ENCODE measurements around the gene AXDND1.
"Not testable (repeated sequence)": the region's sequence is repeated elsewhere in the genome, so short reads cannot be mapped to it uniquely, and the experiment has no call there.

AXDND1 gene

DNA sequence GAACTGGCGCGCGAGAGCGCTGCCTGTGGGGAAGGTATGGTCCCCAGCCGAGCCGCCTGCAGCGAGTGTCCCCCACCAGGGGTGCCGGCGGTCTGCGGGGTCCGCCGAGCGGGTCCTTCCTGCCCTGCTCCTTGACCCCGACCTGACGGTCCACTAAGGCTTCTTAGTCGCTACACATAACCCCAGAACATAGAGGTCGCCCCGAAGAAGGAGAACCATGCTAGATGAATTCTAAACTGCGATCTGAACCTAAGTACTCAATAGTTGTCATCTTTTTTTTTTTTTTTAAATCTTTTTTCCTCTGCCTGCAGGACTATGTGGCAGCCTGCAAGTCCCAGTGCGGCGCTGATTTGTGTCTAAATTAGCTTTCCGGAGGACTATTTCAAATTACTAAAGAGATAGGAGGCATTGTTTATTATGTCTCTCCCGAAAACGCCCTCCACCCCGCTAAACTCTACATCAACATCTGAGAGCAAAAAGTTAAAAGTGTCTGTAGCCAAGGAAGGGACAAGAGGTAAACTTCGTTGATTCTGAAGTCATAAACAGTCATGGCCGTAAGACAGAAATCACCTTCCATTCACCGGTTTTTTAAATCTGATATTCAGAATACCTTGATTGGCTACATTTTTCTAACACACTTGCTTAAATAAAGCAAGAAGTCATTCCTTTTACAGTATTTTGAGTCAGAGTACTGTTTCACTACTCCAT lies 476 bp downstream of the AXDND1 start:
- no peak for DNase-seq (ENCODE audit: low spot score)

DNA sequence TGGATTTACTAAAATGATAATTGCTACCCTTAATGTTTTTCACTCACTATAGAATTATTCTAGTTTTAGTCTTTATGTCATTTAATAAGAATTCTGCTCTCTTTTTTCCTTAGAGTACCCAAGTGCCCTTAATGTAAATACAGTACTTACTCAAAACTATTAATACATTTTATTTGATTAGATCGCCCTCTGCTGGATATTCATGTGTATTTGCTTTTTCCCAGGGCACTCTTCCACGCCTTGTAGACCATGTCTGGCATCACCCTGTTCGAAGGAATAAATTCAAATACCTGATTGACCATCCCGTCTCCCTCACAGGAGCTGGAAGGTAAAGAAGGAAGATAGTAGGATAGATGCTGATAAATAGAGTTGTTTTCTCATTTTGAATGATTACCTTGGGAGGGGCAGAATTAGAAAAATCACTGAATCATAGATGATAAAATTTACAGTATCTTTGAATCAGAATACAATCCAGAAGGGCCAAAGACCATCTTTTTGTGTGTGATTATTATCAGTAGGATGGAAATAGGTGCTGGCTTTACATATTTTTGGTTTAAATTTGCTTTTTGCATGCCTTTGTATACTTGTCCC lies 4.1 kb downstream of the AXDND1 start:
- peak; percentile 82 for DNase-seq (ENCODE audit: low spot score)

GRCh38 chr1:179372160-179372559 lies 6.4 kb downstream of the AXDND1 start:
- no peak for DNase-seq (ENCODE audit: low spot score)

DNA sequence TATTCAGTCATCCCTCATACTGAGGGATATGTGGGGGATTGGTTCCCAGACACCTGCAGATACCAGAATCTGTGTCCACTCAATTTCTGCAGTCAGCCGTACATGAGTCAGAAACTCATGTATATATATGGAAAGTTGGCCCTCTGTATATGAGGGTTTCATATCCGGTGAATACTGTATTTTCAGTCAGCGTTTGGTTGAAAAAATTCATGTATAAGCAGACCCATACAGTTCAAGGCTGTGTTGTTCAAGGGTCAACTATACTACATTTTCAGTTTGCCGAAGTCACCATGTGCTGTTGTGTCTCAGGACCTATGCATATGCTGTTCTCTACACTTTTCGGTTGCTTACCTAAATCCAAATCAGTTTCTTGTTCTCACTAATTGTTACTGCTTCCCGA lies 10.5 kb downstream of the AXDND1 start:
- no peak for DNase-seq (ENCODE audit: low spot score)

GRCh38 chr1:179380299-179380698 lies 14.5 kb downstream of the AXDND1 start:
- DNase-seq (ENCODE audit: low spot score), result no peak

- no peak for DNase-seq (ENCODE audit: low spot score)
Measured at GRCh38 chr1:179384027-179384426, 18.3 kb downstream of the AXDND1 start.

DNA sequence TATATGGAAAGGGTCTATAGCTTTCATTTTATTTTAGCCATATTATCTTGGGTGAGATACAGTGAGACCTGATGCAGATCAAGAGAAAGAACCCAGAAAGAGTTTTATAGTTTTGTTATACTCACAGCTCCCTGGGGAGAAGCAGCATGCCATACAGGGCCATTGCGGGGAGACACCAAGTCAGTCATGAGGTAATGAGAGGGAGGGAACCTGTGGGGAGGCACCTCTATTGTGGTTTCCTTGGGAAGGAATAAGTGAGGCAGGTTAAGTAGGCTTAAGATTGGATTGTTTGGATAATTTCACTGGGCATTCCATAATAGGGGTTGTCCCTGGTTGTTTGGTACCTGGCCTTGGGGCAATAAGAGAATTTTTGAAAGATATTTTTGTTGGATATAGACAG lies 19.7 kb downstream of the AXDND1 start:
- no peak for DNase-seq (ENCODE audit: low spot score)

DNA sequence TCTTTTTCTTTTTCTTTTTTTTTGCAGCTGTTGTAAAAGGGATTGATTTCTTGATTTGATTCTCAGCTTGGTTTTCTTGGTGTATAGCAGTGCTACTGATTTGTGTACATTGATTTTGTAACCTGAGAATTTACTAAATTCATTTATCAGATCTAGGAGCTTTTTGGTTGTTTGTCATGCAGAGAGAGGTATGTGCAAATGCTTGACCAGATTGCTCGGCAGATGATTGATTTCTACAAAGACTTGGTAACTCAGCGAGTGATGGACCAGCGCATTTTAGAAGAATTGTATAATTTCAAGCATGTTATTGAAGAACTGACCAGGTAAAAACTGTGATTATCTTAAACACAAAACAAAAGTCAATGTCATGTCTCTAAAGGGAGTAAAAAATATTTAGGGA lies 27.9 kb downstream of the AXDND1 start:
- no peak for DNase-seq (ENCODE audit: low spot score)

DNA sequence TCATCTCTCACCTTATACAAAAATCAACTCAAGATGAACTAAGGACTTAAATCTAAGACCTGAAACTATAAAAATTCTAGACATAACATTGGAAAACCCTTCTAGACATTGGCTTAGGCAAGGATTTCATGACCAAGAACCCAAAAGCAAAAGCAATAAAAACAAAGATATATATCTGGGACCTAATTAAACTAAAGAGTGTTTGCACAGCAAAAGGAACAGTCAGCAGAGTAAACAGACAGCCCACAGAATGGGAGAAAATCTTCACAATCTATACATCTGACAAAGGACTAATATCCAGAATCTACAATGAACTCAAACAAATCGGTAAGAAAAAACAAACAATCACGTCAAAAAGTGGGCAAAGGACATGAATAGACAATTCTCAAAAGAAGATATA lies 33.6 kb downstream of the AXDND1 start:
- DNase-seq (ENCODE audit: low spot score), result not testable (repeated sequence)

DNA sequence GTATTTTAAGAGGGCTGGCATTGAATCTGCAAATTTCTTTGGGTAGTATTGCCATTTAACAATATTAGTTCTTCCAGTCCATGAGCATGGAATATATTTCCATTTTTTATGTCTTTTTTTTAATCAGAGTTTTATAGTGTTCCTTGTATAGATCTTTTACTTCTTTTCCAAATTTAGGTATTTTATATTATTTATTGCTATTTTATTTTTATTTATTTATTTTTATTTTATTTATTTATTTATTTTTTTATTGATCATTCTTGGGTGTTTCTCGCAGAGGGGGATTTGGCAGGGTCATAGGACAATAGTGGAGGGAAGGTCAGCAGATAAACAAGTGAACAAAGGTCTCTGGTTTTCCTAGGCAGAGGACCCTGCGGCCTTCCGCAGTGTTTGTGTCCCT lies 52.0 kb downstream of the AXDND1 start:
- DNase-seq (ENCODE audit: low spot score), result not testable (repeated sequence)

DNA sequence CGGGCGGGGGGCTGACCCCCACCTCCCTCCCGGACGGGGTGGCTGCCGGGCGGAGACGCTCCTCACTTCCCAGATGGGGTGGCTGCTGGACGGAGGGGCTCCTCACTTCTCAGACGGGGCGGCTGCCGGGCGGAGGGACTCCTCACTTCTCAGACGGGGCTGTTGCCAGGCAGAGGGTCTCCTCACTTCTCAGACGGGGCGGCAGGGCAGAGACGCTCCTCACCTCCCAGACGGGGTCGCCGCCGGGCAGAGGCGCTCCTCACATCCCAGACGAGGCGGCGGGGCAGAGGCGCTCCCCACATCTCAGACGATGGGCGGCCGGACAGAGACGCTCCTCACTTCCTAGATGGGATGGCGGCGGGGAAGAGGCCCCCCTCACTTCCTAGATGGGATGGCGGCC lies 52.9 kb downstream of the AXDND1 start:
- not testable (repeated sequence) for DNase-seq (ENCODE audit: low spot score)

DNA sequence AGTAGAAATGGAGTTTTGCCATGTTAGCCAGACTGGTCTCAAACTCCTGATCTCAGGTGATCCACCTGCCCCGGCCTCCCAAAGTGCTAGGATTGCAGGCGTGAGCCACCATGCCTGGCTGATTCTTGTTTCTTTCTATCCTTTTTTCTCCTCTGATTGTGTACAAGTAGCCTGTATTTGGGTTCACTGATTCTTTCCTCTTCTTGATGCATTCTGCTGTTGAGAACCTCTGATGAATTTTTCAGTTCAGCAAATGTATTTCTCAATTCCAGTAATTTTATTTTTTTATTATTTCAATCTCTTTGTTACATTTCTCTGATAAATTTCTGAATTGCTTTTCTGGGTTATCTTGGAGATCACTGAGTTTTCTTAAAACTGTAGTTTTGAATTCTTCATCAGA lies 58.8 kb downstream of the AXDND1 start:
- no peak for DNase-seq (ENCODE audit: low spot score)

- no peak for DNase-seq (ENCODE audit: low spot score)
Measured at GRCh38 chr1:179425186-179425585, 59.4 kb downstream of the AXDND1 start.

GRCh38 chr1:179437171-179437570 lies 71.4 kb downstream of the AXDND1 start:
- no peak for DNase-seq (ENCODE audit: low spot score)

- not testable (repeated sequence) for DNase-seq (ENCODE audit: low spot score)
Measured at GRCh38 chr1:179439646-179440045, 73.9 kb downstream of the AXDND1 start.

DNA sequence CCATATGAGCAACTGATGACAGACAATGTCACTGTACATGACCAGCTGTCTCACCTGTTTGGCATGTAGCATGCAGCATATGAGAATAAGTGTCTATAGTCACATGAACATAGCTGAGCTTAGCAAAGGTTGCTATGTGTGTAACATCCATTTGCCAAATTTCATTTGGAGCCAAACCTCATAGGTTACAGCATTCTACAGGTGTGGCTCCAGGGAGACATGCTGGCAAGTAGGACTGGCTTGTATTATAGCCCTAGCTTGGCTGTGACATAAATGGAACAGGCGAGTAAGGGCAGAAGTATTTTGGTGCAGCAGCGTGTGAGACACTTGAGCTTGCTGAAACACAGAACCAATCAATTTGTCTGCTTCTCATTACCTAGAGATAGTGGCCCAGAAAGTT lies 74.5 kb downstream of the AXDND1 start:
- not testable (repeated sequence) for DNase-seq (ENCODE audit: low spot score)

GRCh38 chr1:179440971-179441370 lies 75.2 kb downstream of the AXDND1 start:
- no peak for DNase-seq (ENCODE audit: low spot score)

GRCh38 chr1:179441501-179441900 lies 75.7 kb downstream of the AXDND1 start:
- DNase-seq (ENCODE audit: low spot score), result no peak

DNA sequence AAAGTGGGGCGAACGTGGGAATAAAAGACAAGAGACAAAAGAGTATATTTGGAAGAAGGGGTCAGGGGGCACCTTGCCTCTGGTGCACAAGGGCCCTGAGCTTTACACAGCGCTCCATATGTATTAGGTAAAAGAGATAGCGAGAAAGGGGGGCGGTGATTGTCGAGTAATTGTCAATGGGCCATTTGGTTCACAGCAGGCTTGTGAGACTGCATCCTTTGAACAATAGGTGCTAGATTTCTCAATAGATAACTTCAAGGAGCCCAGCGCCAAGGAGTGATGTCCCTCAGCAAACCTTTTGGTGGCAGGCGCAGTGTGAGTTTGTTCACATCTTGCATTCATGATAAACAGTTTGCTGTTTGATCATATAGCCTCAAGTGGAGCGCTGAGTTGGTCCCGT lies 77.1 kb downstream of the AXDND1 start:
- DNase-seq (ENCODE audit: low spot score), result not testable (repeated sequence)

GRCh38 chr1:179445593-179445992 lies 79.8 kb downstream of the AXDND1 start:
- DNase-seq (ENCODE audit: low spot score), result no peak

DNA sequence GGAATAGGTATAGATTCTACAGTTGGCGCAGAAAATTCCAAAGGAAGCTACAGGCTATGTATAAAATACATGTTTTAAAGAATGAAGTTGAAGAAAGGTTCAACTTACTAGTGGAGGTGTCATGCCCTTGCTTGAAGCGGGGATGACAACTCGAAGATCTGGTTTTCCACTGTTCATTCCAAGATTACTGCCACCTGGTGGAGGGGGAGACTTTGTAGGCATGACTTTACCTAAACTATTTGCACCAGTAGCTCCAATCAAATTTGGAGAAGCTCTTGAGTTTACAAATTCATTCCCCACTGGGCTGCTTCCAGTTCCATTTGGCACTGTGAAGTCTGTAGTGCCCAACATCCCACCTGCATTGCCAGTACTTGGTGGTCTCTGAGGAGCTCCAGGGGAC lies 81.7 kb downstream of the AXDND1 start:
- DNase-seq (ENCODE audit: low spot score), result peak; percentile 40

- DNase-seq (ENCODE audit: low spot score), result no peak
Measured at GRCh38 chr1:179448437-179449149, 82.8 kb downstream of the AXDND1 start.

GRCh38 chr1:179459606-179460206 lies 93.9 kb downstream of the AXDND1 start:
- DNase-seq (ENCODE audit: low spot score), result not testable (repeated sequence)
